ENCODE data around the gene PDLIM7.
A peak's percentile ranks its signal among the peaks of the same experiment; 100 is the strongest.

PDLIM7 gene

GRCh38 chr5:177473443-177474001, 23.9 kb downstream of the PDLIM7 start, which contains the start of gene DBN1:
Gene DBN1 (minus strand): TSS chr5:177473634. CDS start chr5:177473521, 113 bp downstream.
- H3K4me3 ChIP-seq (ENCODE audit: low read depth, low read length) = peak within 1 kb of the TSS; percentile 89
- no peak for DNase-seq (ENCODE audit: low read depth, low spot score)
- ChIA-PET CTCF (interaction anchor here (0.9 to 16.8 kb wide), 5 partner anchors 11 to 164 kb away, joined by 3 to 261 read pairs (median 4); partner anchors contain the start of gene PDLIM7), POLR2A (interaction anchor here (0.9 to 15.8 kb wide), 6 partner anchors 11 to 69 kb away, joined by 3 to 401 read pairs (median 6); partner anchors contain the start of gene PDLIM7)
- no peak for TF ChIP-seq CTCF (IDR thresholded peaks at IDR 0.05; ENCODE audit: insufficient read depth, low read length, missing control alignments)

DNA sequence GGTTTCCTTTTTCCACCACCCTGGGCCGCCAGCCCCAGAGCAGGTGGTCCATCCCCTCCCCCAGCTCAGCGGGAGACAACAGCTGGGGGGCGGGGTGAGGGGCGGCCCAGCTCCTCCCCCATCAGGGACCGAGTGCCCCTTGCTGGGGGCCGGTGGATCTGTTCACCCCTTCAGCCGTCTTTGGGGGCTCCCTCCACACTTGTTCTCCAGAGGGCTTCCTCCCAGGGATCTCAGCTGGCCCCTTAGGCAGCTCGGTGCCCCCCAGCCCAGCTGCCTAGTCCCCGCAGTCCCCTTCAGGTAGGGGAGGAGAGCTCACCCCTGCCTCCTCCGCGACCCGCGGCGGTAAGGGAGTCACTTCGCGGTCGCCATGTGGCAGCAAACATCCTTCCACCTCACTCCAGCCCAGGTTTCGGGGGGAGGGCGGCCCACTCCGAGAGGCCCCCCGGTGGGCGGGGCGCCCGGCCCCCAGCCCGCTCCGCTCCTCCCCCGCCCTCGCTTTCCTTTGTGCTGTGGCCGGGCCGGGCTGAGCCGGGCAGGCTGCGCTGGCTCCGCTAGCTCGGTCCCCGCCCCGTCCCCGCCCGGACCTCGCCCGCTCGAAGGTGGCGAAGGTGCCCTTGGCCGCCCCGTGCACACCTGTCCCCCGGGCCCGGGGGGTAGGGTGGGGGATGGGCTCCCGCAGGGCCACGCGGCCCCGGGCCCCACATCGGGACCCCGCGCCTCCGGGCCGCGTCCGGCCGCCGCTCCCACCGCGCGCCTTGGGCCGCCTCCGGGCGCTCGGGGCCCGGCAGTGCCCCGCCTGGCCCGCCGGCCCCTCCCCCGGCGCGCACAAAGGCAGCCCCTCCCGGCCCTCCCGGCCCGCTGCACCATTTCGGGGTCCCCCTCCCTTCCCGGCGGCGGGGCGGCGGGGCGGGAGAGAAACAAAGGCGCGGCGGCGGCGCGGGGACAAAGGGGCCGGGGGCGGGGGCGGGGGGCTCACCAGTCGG, 24.7 kb downstream of the PDLIM7 start:
- ChIA-PET CTCF (interaction anchor here (0.9 to 16.8 kb wide), 7 partner anchors 10 to 163 kb away, joined by 3 to 261 read pairs (median 4); partner anchors contain the start of gene PDLIM7), POLR2A (interaction anchor here (0.6 to 15.8 kb wide), 7 partner anchors 10 to 124 kb away, joined by 3 to 401 read pairs (median 6); partner anchors contain the start of gene PDLIM7)
- DNase-seq (ENCODE audit: low read depth, low spot score) = no peak
- H3K4me3 ChIP-seq (ENCODE audit: low read depth, low read length) = peak overlapping the region; percentile 89
- TF ChIP-seq CTCF (IDR thresholded peaks at IDR 0.05; ENCODE audit: insufficient read depth, low read length, missing control alignments) = no peak

- H3K4me3 ChIP-seq (ENCODE audit: low read depth, low read length) = peak overlapping the region; percentile 89
- ChIA-PET CTCF (interaction anchor here (1.0 to 16.8 kb wide), 9 partner anchors 9 to 154 kb away, joined by 3 to 261 read pairs (median 5); partner anchors contain the start of gene PDLIM7), POLR2A (interaction anchor here (0.6 to 15.8 kb wide), 9 partner anchors 7 to 123 kb away, joined by 3 to 401 read pairs (median 6); partner anchors contain the start of gene PDLIM7)
- no peak for TF ChIP-seq CTCF (IDR thresholded peaks at IDR 0.05; ENCODE audit: insufficient read depth, low read length, missing control alignments)
- no peak for DNase-seq (ENCODE audit: low read depth, low spot score)
Measured at GRCh38 chr5:177471610-177472356, 25.6 kb downstream of the PDLIM7 start.

DNA sequence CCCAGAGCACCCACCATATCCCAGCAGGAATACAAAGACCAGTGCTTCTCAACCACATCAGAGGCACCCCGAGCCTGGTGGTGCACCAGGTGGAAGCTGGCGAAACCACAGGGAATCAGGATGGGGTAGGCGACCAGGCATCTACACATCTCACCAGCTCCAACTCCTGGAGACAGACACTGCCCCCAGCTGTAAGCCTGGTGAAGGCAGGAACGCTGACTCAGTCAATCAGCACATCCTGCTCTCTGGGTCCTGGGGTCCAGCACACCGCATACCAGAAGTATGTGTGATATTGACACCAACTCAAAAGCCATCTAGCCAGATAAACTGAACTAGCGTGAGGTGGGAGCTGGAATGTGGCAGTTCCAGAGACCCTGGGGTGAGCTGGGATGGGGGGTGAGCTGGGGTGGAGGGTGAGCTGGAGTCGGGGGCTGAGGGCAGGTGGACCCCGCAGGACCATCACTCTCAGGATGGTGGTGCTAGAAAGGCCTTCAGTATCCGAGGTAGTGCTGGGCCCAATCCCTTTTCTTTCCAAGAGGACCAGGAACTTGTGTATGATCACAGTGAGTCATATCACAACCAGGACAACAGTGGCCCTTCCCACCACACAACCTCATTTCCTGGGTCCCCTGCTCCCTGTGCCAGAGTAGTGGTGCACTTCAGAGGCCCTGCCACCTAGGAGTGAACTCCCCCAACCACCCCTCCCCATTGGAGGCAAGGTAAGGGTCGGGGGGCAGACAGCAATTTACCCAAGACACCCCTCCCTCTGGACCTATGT, 26.5 kb downstream of the PDLIM7 start:
- CTCF ChIA-PET = interaction anchor here (1.0 to 16.8 kb wide), 8 partner anchors 11 to 152 kb away, joined by 4 to 261 read pairs (median 8); partner anchors contain the start of gene PDLIM7
- peak overlapping the region; percentile 89 for H3K4me3 ChIP-seq (ENCODE audit: low read depth, low read length)
- peak; percentile 41 for TF ChIP-seq CTCF (IDR thresholded peaks at IDR 0.05; ENCODE audit: insufficient read depth, low read length, missing control alignments)
- DNase-seq (ENCODE audit: low read depth, low spot score) = no peak
- POLR2A ChIA-PET = interaction anchor here (1.2 to 15.8 kb wide), 7 partner anchors 8 to 67 kb away, joined by 3 to 401 read pairs (median 6); partner anchors contain the start of gene PDLIM7
